T-helper 1 cell treated with Interleukin-12 subunit alpha and Interleukin-12 subunit beta and Interleukin-4 antibody, amounts not matched to agents 30 ng/mL and 1 ng/mL, for 36 hours (primary cell): ENCODE measurements around the gene P2RY2. TPM values are rescaled to one million over a fixed set of nuclear protein-coding genes. Genes with fewer than 3 reads are reported as not detected.
"Not testable (repeated sequence)": the region's sequence is repeated elsewhere in the genome, so short reads cannot be mapped to it uniquely, and the experiment has no call there.

Experiments
- intact Hi-C: fragments of 100-400 bp; cut with micrococcal nuclease; formaldehyde crosslinking; loops from one replicate; pipeline ENCODE4 v1.15.1; 2024
- total RNA-seq: library from RNA; stranded (reverse); gene quantifications from 2 replicates; pipeline ENCODE4 v1.2.3, GENCODE V29; 2022

Gene P2RY2
- total RNA-seq, 1 donor from 2014 or later: not detected

DNA sequence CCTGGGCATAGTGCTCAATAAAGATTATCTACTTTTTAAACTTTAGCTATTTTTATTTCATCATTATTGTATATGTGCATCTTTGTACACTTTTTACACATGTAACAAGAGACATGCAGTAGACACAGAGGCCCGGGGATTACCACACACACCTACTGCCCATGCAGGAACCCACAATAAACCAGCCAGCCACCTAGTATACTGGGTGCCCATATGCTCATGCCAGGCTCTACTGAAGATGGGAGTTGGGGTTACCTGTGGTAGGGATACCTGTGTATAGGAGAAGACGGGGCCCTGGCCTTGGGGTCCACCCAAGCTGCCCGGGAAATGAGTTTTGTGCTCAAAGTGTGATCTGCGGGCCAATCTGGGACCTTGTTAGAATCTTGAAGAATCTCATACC, 31.2 kb upstream of the P2RY2 start:
- intact Hi-C loops: no loop called here

DNA sequence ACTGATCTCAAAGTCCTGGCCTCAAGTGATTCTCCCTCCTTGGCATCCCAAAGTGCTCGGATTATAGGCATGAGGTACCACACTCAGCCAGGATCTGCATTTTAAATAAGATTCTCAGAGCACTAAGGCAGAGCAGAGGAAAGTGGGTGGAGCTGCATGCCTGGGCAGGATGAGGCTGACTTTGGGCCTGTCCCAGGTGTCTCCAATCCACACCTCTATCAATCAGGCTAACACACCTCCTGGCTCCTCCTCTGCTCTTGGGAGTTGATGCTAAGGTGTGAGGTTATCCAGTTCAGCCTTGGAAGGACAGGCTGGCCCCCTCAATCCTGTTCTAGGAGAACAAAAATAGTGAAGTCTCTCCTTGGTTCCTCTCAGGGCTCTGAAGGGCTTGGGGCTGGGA, 30.2 kb upstream of the P2RY2 start:
- intact Hi-C loops: no loop called here

DNA sequence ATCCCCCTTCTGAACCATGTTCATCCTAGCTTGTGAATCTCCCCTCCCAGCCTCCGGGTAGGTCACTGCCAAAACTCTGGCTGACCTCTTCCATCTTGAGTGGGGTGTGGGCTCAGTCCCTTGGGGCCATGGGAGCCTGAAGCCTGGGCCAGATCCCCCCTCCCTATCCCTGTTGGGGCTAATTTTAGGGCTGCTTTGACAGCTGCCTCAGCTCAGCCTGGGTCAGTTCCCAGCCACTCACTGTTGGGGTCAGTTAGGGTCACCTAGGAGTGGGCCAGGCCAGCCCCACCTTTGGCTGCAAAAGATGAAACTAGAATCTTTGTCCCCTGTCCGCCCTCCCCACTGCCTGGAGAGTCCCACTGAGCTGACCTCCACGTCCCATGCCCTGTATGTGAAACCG, 29.8 kb upstream of the P2RY2 start:
- intact Hi-C loops: no loop called here

DNA sequence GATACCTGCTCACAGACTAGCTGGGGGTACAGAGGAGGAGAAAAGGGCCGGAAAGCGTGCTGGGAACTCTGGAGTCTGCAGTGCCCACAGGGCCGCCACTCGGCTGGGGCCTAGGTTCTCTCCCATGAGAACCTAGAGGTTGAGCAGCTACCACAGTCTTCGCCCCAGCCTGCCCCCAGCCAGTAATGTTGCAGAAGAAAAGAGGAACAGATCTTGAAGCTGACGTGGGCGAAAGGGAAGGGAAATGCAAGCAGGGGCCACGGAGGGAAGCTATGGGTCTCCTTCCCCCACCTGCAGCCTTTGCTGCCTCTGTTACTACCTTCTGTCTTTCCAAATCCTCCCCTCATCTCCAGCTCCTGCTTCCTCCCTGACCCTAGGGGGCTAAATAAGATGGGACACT, 28.8 kb upstream of the P2RY2 start:
- intact Hi-C loops: no loop called here

DNA sequence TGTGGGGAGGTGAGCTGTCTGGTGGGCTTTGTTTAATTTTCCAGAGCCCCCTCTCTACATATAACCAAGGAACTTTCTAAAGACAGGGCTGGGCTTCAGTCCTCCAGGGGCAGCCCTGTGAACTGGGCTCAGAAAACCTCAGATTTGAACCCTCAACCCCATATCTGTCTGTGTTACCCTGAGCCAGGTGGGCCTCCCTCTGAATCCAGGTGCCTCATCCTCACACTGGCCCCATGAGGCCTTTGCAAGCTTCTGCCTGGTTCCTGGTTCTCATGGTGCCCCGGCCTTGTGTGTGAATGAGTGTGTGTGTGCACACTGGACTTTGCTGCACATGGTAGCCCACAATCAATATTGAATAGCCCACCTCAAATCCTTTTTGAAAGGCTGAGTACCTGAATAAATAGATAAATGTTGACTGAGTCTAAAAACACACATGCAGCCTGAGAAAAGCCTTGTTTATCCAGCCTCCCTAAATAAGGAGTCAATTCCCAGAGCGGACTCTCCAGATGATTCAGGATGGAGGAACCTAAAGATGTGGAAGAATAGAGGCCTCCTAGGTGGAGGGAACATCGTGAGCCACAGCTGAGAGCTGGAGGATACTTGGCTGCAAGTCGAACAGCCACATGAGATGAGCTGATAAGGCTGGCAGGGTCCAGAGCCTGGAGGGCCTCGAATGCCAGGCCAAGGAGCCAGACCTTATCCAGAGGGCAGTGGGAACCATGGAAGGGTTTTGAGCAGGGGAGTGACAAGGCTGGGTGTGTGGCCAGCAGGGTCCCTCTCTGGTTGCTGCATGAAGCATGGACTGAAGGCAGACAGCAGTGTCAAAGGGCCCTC, 28.1 kb upstream of the P2RY2 start:
- intact Hi-C loops: no loop called here

DNA sequence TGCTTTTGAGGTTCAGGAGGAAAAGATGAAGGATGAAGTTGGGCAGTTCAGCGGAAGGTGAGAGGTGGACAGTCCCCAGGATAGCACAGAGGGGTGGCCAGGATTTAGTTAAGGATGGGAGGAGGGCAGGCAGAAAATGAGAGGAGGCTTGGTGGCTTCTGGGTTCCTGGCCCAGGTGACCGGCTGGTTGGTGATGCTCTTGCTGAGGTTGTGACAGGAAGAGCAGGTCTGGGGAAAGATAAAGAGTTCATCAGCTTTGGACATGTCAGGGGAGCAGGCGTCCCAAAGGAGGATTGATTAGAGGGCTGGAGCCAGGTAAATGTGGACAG, 27.6 kb upstream of the P2RY2 start:
- intact Hi-C loops: no loop called here

DNA sequence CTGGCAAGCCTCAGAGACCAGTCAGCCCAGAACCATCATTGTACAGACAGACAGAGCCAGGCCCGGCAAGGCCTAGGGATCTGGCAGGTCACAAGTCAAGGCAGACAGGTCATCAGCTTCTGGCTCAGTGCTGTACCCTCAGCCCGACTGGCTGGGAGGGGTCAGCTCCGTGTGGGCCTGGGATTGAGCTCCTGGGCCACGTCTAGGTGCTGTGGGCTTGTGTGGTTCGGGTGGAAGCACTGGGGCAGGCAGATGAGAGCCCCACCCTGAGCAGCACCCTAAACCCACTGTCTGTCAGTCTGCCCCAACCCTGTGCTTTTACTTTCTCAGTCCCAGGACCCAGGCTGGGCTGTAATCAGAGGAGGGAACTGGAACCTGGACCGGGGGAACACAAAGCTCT, 26.9 kb upstream of the P2RY2 start:
- intact Hi-C loops: no loop called here

DNA sequence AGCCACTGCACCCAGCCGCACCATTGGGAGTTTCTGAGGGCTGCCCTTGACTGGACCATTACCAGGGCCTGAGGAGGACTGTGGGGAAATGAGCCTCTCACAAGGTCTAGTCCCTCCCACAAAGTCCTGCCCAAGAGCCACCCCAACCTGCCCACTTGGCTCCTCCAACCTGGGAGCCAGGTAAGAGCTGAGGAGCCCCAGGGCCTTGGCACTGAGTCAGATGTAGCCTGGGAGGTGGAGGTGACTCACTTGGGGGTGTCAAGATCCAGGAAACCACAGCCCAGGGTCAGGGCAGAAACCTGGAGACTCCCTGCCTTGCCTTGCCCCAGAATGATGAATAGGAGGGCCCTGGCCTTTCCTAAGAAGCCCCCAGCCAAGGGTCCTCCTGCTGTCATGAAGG, 25.8 kb upstream of the P2RY2 start:
- intact Hi-C loops: no loop called here

DNA sequence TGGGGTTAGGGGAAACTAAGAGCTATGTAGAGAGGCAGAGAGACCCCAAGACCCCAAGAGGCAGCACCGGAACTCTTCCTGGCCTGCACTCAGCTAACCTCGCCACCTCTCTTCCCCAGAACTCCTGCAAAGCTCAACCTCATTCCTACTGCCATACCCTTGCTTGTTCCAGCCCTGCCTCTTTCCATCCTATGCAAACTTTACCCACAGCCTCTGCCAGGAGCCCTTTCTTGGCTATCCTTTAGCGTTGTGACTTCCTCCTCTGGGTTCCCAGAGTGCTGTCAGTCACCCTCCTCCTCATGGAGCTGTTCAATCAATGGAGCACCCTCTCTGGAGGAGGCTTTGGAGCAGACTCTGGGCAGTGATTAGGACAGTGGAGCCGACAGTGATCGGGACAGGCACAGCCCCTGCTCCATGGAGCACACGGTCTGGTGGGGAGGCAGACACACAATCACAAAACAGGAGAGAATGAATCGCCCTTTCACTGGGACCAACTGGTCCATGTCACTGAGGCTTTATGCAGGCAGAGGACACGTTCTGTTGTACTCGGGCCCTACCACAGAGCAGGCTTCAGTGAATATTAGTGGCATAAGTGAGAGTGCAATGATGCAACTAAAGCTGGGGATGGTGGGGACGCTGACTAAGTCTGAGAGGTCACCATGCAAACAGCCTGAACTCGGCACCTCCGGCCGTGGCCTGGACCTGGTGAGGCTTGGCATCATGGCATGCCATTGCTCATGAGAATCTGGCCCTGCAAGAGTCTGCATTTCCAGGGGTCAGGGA, 24.6 kb upstream of the P2RY2 start:
- intact Hi-C loops: no loop called here

DNA sequence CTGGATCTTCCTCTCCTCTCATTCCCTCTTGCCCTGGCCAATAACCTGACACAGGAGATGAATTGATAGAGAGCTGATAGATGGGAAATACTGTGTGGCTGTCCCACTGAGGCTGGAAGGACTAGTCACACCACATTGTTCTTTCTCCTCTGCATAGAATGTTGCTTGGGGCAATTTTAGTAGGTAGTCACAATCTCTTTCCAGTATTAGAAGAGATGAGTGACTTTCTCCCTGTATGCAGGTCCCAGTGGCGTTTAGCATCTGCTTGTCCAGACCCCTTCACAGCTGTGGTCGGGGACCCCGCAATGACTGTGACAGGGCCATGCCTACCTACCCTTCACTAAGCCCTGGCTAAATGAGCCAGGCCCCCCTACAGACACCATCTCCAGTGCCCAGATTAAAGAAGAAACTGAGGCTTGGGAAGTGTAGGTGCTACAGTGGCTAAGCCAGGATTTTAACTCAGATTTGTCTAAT, 24.0 kb upstream of the P2RY2 start:
- intact Hi-C loops: no loop called here

DNA sequence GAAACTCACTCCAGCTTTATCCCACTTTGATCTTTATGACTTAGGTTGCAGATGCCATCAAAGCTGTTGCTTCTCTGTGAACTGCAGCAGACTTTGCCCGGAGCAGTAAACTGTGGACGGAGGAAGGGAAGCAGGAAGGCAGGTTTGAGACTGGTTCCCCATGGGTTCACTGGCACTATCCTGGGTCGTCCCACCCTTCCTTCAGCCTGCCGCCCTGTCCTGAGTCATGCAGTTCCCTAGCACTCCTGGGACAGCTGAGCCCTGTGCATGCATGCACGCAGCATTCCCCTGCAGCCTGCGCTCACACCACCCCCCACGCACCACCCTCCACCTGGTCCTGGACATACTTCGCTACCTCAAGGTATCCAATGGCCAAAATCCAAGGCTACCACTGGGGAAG, 23.5 kb upstream of the P2RY2 start:
- intact Hi-C loops: no loop called here

DNA sequence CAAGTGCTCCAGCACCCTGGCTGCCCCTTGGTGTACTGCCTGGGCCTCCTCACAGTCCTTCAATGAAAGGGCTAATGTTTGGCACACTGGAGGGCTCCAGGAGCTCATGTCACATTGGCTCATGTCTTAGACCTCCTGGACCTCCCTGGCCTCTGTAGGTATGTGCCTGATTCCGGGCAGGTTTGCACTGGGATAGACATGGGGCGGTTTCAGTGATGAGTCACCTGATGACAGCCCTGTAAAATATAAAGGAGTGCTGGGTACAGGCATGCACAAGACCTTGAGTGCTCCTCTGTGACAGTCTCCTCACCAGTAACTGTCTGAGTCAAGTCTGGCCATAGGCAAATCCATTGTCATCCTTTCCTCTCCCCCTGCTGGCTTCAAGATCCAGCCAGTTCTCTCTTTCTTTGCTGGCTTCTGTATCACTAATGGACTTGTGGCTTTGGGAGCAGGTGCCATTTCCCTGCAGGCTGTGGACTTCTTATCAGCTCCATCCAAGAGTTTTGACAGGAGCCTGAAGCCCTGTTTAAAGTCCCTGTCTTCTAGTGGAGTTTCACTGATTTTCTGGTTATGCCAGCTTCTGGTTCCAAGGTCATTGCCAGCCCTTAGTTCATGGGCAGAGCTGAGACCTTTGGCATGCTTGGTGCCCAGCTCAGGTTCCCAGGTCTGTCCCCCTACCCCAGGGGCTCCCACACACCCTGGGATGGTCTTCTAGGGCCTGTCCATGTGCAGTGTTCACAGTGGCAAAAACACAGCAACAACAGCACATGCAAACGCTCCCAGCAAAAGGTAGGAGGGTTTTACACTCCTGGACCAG, 22.7 kb upstream of the P2RY2 start:
- intact Hi-C loops: no loop called here

DNA sequence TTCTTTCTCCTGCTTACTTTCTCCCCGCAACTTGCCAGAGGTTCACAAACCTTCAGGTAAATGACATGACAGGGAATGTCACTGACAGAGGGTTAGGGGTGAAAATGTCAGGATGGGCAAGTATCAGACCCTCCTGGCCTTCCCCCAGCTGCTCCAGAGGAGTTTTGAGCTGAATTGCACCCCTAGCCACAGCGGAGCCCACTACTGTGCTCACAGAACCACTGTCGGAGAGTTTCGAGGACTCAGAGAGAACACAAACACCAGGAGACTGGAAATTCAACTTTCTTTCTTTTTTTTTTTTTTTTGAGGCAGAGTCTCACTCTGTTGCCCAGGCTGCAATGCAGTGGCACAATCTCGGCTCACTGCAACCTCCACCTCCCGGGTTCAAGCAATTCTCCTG, 21.5 kb upstream of the P2RY2 start:
- intact Hi-C loops: no loop called here

DNA sequence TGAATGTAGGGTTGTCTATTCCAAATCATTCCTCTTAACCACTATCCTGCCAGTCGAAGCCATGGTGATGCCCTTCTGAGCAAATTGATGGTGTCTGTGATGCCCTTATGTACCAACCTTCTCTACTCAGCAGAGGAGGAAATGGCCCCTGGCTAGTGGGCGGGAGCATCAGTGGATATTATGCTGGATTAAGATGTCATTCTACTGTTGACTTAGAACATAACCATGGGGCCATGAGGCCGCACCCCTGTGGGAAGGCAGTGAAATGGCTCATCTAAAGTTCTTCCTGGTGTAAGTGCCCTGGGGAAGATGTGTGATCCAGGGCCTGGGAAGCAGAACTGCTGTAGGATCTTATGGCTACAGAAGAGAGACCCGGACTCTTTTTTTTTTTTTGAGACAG, 20.7 kb upstream of the P2RY2 start:
- intact Hi-C loops: no loop called here

DNA sequence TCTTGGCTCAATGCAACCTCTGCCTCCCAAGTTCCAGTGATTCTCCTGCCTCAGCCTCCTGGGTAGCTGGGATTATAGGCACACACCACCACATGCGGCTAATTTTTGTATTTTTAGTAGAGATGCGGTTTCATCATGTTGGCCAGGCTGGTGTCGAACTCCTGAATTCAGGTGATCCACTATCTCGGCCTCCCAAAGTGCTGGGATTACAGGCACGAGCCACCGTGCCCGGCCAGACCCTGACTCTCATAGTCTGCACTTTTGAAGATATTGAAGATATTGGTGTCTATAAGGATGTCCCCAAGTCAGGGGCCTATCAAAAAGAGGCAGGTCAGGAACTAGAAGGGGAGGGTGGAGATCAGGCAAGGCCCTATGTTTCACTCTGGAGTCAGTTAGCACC, 20.3 kb upstream of the P2RY2 start:
- intact Hi-C loops: not testable (repeated sequence)

DNA sequence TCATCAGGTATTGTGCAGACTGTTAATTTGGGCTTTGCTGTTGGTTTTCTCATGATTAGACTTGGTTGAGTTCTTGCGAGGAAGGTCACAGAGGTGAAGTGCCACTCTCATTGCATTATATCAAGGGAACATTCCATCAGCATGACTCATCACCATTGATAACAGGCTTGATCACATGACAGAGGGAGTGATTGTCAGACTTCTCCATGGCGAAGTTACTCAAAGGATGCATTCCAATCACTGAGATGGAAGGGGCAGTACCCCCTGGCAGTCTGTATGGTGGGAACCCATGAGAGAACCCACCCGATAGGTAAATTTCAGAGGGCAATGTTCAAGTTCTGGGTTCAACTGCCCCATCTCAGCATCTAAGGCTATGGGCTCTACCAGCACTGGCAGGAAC, 19.4 kb upstream of the P2RY2 start:
- intact Hi-C loops: no loop called here

DNA sequence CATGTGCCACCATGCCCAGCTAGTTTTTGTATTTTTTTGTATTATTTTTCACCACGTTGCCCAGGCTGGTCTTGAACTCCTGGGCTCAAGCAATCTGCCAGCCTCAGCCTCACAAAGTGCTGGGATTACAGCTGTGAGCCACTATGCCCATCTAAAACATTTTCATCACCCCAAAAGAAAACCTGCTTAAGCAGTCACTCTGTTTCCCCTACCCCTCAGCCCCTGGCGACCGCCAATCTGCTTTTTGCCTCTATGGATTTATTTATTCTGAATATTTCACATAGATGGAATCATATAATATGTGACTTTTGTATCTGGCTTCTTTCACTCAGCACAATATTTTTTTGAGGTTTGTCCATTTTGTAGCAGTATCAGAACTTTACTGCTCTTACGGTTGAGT, 18.6 kb upstream of the P2RY2 start:
- intact Hi-C loops: no loop called here

DNA sequence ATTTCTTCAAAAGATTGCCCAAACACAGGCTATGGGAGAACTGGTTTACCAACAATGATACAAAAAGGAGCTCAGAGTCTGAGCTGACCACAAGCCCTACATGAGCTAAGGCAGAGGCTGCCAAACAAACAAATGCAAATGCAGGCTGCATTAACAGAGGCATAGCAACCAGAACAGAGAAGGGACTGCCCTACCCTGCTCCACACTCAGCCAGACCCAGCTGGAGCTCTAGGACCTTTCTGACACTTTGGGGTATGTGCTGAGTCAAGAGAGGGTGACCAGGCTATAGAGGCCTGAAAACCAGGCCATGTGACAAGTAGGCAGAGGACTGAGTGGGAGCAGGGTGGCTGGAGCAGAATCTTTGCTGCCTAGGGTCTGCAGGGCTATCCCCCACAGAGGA, 17.8 kb upstream of the P2RY2 start:
- intact Hi-C loops: no loop called here

DNA sequence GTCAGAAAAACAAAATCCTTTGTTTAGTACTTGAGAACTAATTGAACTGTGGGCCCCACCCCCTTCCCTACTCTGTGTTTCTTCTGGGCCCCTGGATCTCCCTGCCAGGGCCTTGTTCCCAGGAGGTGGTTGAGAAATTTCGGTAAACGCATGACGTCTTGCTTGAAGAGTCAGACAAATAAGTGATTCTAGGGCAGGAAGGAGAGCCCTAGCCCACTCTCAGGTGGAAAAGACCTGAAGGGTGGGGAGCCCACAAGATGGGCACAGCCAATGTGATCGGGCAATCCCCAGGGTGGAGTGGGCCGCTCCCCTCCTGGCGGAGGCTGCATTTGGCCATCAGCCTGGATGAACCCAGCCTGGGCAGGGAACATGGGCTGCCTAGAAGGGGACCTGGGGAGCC, 16.8 kb upstream of the P2RY2 start:
- intact Hi-C loops: no loop called here

DNA sequence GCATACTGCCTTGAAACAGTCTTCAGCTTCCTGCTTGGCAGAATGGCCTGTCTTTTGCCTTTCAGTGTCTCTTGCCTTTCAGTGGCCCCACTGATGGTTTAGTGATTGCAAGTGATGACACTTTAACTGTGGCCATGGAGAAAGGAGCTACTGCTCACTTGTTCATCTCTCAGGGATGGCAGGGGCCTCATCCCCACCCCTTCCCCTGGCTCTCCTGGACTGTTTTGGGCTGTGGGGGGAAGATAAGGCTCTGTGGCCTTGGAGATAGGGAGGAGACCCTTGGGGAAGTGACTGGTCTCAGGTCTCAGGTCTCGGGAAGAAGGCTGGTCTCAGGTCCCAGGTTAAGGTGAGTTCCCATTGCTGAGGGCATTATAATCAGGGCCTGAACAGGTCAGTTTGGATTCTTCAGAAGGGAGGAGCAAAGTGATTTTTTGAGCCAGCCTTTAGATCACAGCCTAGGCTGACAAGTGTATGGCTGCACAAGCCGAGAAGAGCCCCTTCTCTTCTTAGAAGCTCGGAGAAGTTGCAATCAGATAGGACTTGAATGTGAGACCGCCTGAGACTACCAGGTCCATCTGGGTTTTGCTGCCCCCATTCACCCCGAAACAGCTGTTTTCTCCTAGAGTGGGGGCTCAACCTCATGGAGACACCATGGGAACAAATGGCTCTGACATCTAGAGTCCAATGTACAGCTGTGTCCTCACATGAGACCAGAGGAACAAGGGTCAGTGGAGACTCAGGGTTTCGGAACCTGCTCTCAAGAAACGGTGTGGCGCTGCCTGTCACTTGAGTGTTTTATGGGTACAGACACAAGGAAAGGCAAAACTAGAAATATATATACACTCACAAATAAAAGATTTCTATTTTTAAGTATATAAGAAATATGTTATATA, 15.9 kb upstream of the P2RY2 start:
- intact Hi-C loops: no loop called here

DNA sequence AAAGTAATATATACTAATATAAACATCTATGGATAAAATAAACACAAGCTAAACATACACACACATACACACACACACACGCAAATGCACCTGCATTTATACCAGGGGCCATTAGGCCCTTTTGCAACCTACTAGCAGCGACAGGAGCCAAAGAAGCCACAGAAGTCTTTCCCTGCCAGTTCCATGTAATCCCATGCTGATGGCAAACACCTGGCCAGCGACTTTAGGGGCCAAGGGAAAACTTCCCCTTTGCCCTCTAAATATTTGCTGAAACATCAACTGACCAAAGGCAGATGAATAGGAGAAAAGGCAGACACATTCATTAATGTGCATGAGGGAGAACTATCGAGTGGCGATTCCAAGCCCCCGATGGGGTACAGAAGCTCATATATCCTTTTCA, 14.8 kb upstream of the P2RY2 start:
- intact Hi-C loops: no loop called here
